LNCaP clone FGC (cell line): ENCODE results near the gene RFC5.

Experiments used
- DNase-seq: peaks from one replicate; pipeline ENCODE4 v3.0.0-alpha.2; 2011; ENCODE audit warnings: low read depth
- H3K4me3 ChIP-seq: 2 replicates; pipeline ENCODE4 v1.5.1; 2011; ENCODE audit warnings: mild to moderate bottlenecking, low read depth, low read length, control low read depth
- CTCF ChIP-seq: IDR thresholded peaks from 2 replicates; pipeline ENCODE4 v1.5.1; 2012; ENCODE audit warnings: mild to moderate bottlenecking; ENCODE audit not compliant: control insufficient read depth, insufficient read depth; ENCODE audit errors: extremely low read depth

RFC5 gene

GRCh38 chr12:118016424-118017264 is at the start of gene RFC5:
Gene RFC5 (plus strand): TSS chr12:118016703. CDS start chr12:118016828, 125 bp downstream.
- peak; percentile 88 for DNase-seq
- no peak for TF ChIP-seq CTCF
- peak within 1 kb of the TSS; percentile 86 for H3K4me3 ChIP-seq

GRCh38 chr12:117967043-117967442 is 49.5 kb upstream of the RFC5 start:
- H3K4me3 ChIP-seq, result no peak overlapping the region
- no peak for TF ChIP-seq CTCF
- DNase-seq, result no peak

GRCh38 chr12:117967512-117967911 is 49.0 kb upstream of the RFC5 start:
- no peak overlapping the region for H3K4me3 ChIP-seq
- no peak for DNase-seq
- TF ChIP-seq CTCF, result no peak

GRCh38 chr12:117968151-117968789 is 48.2 kb upstream of the RFC5 start:
- no peak for DNase-seq
- peak overlapping the region; percentile 82 for H3K4me3 ChIP-seq
- TF ChIP-seq CTCF, result no peak

GRCh38 chr12:117968826-117969659 is 47.5 kb upstream of the RFC5 start, which contains the start of gene KSR2:
Gene KSR2 (minus strand): TSS chr12:117968990. CDS start chr12:117968255, 735 bp downstream.
- TF ChIP-seq CTCF, result no peak
- DNase-seq, result peak; percentile 64
- peak within 1 kb of the TSS; percentile 82 for H3K4me3 ChIP-seq

- TF ChIP-seq CTCF, result no peak
- no peak for DNase-seq
- H3K4me3 ChIP-seq, result no peak overlapping the region
These were observed 46.2 kb upstream of the RFC5 start for GRCh38 chr12:117970334-117970733.
